ENCODE data around the gene CNTNAP2. TPM values are rescaled to one million over a fixed set of nuclear protein-coding genes. Genes with fewer than 3 reads are reported as not detected.

Gene CNTNAP2
- total RNA-seq, 2 donors from 2014 or later, result 4.4 to 8.5 TPM

- no peaks in the 10 kb centered on the region for H3K9me3 ChIP-seq
- intact Hi-C loops (cut with DNase I), result no loop called here
- H3K27ac ChIP-seq, result no peak overlapping the region
- no peak overlapping the region for H3K4me3 ChIP-seq
- no peaks in the 10 kb centered on the region for H3K36me3 ChIP-seq
- H3K27me3 ChIP-seq, result no peaks in the 10 kb centered on the region
- H3K4me1 ChIP-seq, result no peaks in the 10 kb centered on the region
- TF ChIP-seq CTCF (IDR thresholded peaks at IDR 0.05), result no peak
- no peak for DNase-seq
- no peak overlapping the region for H3K9ac ChIP-seq (ENCODE audit: low read depth in 2 of 2, low read length in 2 of 2)
Observed at GRCh38 chr7:148395990-148396716, 2279.6 kb downstream of the CNTNAP2 start.

GRCh38 chr7:148397056-148397455 is 2280.5 kb downstream of the CNTNAP2 start:
- DNase-seq, result no peak
- Histone ChIP-seq H3K27ac (no peak overlapping the region), H3K27me3 (no peaks in the 10 kb centered on the region), H3K9me3 (no peaks in the 10 kb centered on the region), H3K9ac (ENCODE audit: low read depth in 2 of 2, low read length in 2 of 2) (no peak overlapping the region), H3K36me3 (no peaks in the 10 kb centered on the region), H3K4me1 (no peaks in the 10 kb centered on the region), H3K4me3 (no peak overlapping the region)
- intact Hi-C loops (cut with DNase I), result no loop called here
- no peak for TF ChIP-seq CTCF (IDR thresholded peaks at IDR 0.05)

GRCh38 chr7:148397551-148397950 is 2280.9 kb downstream of the CNTNAP2 start:
- H3K36me3 ChIP-seq, result no peaks in the 10 kb centered on the region
- no peaks in the 10 kb centered on the region for H3K9me3 ChIP-seq
- H3K4me1 ChIP-seq, result no peaks in the 10 kb centered on the region
- H3K9ac ChIP-seq (ENCODE audit: low read depth in 2 of 2, low read length in 2 of 2), result no peak overlapping the region
- no peaks in the 10 kb centered on the region for H3K27me3 ChIP-seq
- H3K27ac ChIP-seq, result no peak overlapping the region
- no peak for DNase-seq
- H3K4me3 ChIP-seq, result no peak overlapping the region
- intact Hi-C loops (cut with DNase I), result no loop called here
- TF ChIP-seq CTCF (IDR thresholded peaks at IDR 0.05), result no peak

GRCh38 chr7:148397985-148398384 is 2281.4 kb downstream of the CNTNAP2 start:
- Histone ChIP-seq H3K9me3 (no peaks in the 10 kb centered on the region), H3K4me1 (no peaks in the 10 kb centered on the region), H3K27ac (no peak overlapping the region), H3K27me3 (no peaks in the 10 kb centered on the region), H3K36me3 (no peaks in the 10 kb centered on the region), H3K9ac (ENCODE audit: low read depth in 2 of 2, low read length in 2 of 2) (no peak overlapping the region), H3K4me3 (no peak overlapping the region)
- intact Hi-C loops (cut with DNase I), result no loop called here
- TF ChIP-seq CTCF (IDR thresholded peaks at IDR 0.05), result no peak
- no peak for DNase-seq

GRCh38 chr7:148398844-148399365 is 2282.3 kb downstream of the CNTNAP2 start:
- no peaks in the 10 kb centered on the region for H3K36me3 ChIP-seq
- no peaks in the 10 kb centered on the region for H3K27me3 ChIP-seq
- H3K27ac ChIP-seq, result no peak overlapping the region
- no peak for DNase-seq
- intact Hi-C loops (cut with DNase I), result no loop called here
- H3K4me3 ChIP-seq, result no peak overlapping the region
- H3K9ac ChIP-seq (ENCODE audit: low read depth in 2 of 2, low read length in 2 of 2), result no peak overlapping the region
- no peak for TF ChIP-seq CTCF (IDR thresholded peaks at IDR 0.05)
- no peaks in the 10 kb centered on the region for H3K9me3 ChIP-seq
- no peaks in the 10 kb centered on the region for H3K4me1 ChIP-seq
